ENCODE measurements around the gene JRKL. TPM values are rescaled to one million over a fixed set of nuclear protein-coding genes. Genes with fewer than 3 reads are reported as not detected.

JRKL gene
- total RNA-seq (ENCODE audit: low replicate concordance): 7.5 and 10.2 TPM in 2 replicates

DNA sequence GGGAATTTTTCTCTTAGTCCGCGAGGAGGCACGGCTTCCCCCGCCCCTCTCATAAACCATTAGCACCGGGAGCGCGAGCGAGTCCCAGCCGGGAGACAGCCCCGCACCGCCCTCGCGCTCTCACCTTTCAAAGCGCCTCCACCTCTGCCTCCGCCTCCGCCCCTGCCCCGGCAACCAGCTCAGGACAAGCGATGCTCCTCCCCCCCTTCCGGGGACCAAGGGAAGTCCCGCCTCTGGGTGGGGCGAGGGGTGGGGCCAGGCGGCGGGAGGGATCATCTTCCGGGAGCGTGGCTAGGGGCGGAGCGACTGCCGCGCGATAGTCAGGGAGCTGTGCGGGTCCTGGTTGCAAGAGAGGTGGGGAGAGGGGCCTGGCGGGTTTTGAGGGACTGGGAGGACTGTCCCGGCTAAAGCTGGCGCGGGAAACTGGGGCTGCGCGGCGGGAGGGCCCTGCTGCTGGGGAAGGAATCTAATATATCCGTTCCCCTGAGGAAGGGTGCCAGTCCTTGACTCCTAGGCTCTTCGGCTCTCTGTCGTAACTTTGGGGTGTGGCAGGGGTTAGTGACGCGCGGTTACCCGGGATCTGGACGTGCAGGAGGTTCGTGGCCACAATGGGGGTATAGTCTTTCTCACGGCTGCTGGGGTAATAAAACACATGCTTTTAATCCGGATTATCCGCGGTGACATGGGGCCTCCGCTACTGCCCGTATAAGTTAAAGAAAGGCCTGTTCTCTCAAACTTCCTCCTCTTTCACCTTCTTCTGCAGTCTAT is at the start of gene JRKL, which contains the start of gene CCDC82:
Gene JRKL (plus strand): TSS at position 294 of the 768 bp plus-strand sequence. CDS start 637 bp downstream, outside the sequence.
Gene CCDC82 (minus strand): TSS at position 193 of the 768 bp plus-strand sequence. CDS start 5,165 bp downstream, outside the sequence.

DNA sequence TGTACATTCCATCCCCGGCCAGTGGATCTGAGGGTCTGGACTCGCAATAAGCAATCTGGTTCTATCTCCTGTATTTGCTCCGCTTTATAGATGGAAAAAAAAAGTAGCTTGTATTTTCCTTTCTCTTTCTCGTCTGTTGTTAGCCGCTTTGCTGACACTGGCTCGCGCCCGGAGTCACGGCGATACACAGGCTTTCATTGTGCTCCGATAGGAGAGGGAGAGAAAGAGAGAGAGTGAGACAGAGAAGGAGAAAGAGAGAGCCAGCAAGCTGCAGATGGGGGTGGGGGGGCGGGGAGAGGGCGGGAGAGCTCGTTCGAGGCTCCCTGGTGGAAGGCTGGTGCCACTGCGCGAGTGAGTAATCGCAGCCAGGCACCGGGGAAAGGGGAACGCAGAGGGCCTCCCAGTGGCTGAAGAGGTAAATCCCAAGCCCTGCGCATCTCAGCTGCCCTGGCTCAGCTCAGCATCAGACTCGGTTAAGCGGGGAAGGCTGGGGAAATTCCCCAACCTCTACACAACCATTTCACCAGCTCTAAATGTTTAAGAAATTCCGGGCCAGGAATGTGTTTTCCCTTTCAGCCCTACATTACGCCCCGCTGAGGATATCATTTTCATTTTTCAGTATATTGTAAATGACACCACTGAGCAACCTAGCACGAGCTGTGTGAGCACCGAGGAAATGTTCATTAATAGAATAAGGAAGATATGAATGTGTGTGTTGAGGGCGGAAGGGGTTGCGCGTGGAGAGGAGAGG is 46.7 kb upstream of the JRKL start, which contains the start of gene MAML2:
Gene MAML2 (minus strand): TSS at position 235 of the 751 bp plus-strand sequence. CDS start 1,300 bp downstream, outside the sequence.

Other genes with a start within 250 kb of the JRKL start
- gene MAML2, start 46.8 kb upstream of the JRKL start, total RNA-seq (ENCODE audit: low replicate concordance): 4.7 and 7.2 TPM in 2 replicates
- 10.7 and 10.9 TPM in 2 replicates for gene CCDC82, start 101 bp upstream of the JRKL start, total RNA-seq (ENCODE audit: low replicate concordance)